Neural crest cell (in vitro differentiated cells): Measurements from ENCODE around the gene CDC45. TPM values are rescaled to one million over a fixed set of nuclear protein-coding genes. Genes with fewer than 3 reads are reported as not detected.

Source experiments
- DNase-seq: peaks from one replicate; pipeline ENCODE4 v3.0.0; 2021; ENCODE audit warnings: low read depth, mixed read lengths, low spot score
- H3K27ac Mint-ChIP-seq: one replicate; pipeline ENCODE4 v1.8.0; 2021; ENCODE audit warnings: mild to moderate bottlenecking, mixed read lengths; ENCODE audit not compliant: unreplicated experiment
- H3K27me3 Mint-ChIP-seq: 2 replicates; pipeline ENCODE4 v1.8.0; 2021; ENCODE audit warnings: low read depth, mild to moderate bottlenecking, mixed read lengths
- H3K36me3 Mint-ChIP-seq: 2 replicates; pipeline ENCODE4 v1.8.0; 2021; ENCODE audit warnings: low read depth, mild to moderate bottlenecking, mixed read lengths
- H3K4me1 Mint-ChIP-seq: 2 replicates; pipeline ENCODE4 v1.8.0; 2021; ENCODE audit warnings: mixed read lengths
- H3K4me3 Mint-ChIP-seq: one replicate; pipeline ENCODE4 v1.8.0; 2021; ENCODE audit warnings: mild to moderate bottlenecking, mixed read lengths
- H3K9me3 Mint-ChIP-seq: 2 replicates; pipeline ENCODE4 v1.8.0; 2021; ENCODE audit warnings: mixed read lengths
- total RNA-seq: library from RNA; stranded (reverse); gene quantifications from 2 replicates; pipeline ENCODE4 v1.2.1, GENCODE V29; 2021
- TF ChIP-seq, protein P1 (sequence below): fragments of 200-600 bp; sonication (generic); conservative IDR thresholded peaks from 2 replicates; pipeline ENCODE4 v1.5.0; 2021; ENCODE audit warnings: antibody characterized with exemption, mild to moderate bottlenecking

Gene CDC45
- total RNA-seq, 1 donor from 2014 or later, result 49.8 TPM

DNA sequence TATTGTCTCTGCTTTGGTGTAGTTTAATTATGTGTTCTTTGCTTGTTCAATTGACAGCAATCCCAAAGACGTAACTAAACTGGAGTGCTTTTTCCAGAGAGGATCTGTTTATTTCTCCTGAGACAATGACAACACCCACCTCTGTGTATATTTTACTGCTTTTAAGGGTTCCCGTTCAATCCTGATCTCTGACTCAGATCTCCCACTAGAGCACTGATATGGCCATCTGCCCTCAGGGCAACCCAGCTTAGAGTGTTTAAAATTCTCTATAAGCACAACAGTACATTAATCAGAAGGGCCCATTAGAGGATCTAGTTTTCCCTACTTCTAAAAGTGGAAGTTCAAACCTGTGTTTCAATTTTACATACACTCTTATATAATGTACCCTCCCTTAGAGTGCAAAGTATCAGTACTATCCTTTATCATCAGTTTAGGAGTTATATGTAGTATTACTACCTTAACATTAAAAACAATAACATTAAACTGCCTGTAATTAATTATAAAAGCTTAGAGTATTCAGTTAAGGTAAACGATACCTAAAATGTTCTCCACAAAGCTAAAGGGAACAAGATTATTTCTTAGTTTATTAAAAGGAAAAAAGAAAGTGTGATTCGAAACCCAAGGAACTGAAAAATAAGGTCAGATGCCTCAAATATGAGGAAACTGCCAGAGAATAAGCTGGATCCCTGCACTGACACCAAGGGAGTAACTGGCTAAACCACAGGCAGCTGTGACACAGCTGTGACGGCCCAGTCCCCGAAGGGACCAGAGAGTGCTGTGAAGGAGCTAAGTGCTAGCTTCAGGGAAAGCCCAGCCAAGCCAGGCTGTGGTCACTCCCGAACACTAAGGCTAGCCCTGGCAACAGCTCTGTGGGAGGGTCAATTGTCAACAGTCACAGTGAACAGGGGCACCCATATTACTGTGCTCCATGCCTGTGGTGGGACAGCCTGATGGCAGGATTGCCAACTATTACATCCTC lies 15.9 kb upstream of the CDC45 start:
- no peak for DNase-seq
- no peaks in the 10 kb centered on the region for H3K4me1 Mint-ChIP-seq
- H3K27ac Mint-ChIP-seq, result no peak overlapping the region
- TF ChIP-seq, protein P1, sequence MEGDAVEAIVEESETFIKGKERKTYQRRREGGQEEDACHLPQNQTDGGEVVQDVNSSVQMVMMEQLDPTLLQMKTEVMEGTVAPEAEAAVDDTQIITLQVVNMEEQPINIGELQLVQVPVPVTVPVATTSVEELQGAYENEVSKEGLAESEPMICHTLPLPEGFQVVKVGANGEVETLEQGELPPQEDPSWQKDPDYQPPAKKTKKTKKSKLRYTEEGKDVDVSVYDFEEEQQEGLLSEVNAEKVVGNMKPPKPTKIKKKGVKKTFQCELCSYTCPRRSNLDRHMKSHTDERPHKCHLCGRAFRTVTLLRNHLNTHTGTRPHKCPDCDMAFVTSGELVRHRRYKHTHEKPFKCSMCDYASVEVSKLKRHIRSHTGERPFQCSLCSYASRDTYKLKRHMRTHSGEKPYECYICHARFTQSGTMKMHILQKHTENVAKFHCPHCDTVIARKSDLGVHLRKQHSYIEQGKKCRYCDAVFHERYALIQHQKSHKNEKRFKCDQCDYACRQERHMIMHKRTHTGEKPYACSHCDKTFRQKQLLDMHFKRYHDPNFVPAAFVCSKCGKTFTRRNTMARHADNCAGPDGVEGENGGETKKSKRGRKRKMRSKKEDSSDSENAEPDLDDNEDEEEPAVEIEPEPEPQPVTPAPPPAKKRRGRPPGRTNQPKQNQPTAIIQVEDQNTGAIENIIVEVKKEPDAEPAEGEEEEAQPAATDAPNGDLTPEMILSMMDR, result no peak
- H3K36me3 Mint-ChIP-seq, result peaks cover 6% of the 10 kb centered on the region
- no peaks in the 10 kb centered on the region for H3K27me3 Mint-ChIP-seq
- no peak overlapping the region for H3K4me3 Mint-ChIP-seq
- no peaks in the 10 kb centered on the region for H3K9me3 Mint-ChIP-seq

DNA sequence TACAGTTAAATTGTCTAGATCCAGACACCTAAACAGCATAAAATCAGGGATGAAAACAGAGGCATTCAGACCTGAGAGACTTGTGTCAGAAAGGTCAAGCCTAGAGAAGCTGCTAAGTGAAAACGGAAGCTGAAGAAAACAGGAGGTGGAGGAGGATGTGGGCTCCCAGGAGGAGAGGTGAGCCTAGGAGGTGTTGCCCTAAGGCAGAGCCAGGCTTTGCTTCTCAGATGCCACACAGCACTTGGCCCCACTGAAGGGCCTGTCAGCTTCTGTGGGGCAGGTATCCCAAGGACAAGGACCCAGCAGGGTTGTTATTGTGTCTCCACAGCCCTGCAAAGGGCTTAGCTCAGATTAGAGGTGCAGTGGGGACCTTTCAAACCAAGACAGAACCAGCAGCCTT lies 15.2 kb upstream of the CDC45 start:
- Mint-ChIP-seq H3K4me1 (no peaks in the 10 kb centered on the region), H3K27me3 (no peaks in the 10 kb centered on the region), H3K4me3 (no peak overlapping the region), H3K27ac (no peak overlapping the region), H3K9me3 (no peaks in the 10 kb centered on the region), H3K36me3 (peaks cover 6% of the 10 kb centered on the region)
- DNase-seq, result no peak
- TF ChIP-seq, protein P1, result no peak

- no peak overlapping the region for H3K4me3 Mint-ChIP-seq
- no peaks in the 10 kb centered on the region for H3K4me1 Mint-ChIP-seq
- no peaks in the 10 kb centered on the region for H3K27me3 Mint-ChIP-seq
- H3K27ac Mint-ChIP-seq, result no peak overlapping the region
- TF ChIP-seq, protein P1, result no peak
- no peak for DNase-seq
- H3K36me3 Mint-ChIP-seq, result peaks cover 7% of the 10 kb centered on the region
- no peaks in the 10 kb centered on the region for H3K9me3 Mint-ChIP-seq
Observed at GRCh38 chr22:19464975-19465374, 14.7 kb upstream of the CDC45 start.

- H3K4me1 Mint-ChIP-seq, result no peaks in the 10 kb centered on the region
- H3K4me3 Mint-ChIP-seq, result no peak overlapping the region
- H3K9me3 Mint-ChIP-seq, result no peaks in the 10 kb centered on the region
- no peak overlapping the region for H3K27ac Mint-ChIP-seq
- TF ChIP-seq, protein P1, result no peak
- DNase-seq, result no peak
- peaks cover 5% of the 10 kb centered on the region for H3K36me3 Mint-ChIP-seq
- no peaks in the 10 kb centered on the region for H3K27me3 Mint-ChIP-seq
Observed at GRCh38 chr22:19466126-19466716, 13.5 kb upstream of the CDC45 start.

DNA sequence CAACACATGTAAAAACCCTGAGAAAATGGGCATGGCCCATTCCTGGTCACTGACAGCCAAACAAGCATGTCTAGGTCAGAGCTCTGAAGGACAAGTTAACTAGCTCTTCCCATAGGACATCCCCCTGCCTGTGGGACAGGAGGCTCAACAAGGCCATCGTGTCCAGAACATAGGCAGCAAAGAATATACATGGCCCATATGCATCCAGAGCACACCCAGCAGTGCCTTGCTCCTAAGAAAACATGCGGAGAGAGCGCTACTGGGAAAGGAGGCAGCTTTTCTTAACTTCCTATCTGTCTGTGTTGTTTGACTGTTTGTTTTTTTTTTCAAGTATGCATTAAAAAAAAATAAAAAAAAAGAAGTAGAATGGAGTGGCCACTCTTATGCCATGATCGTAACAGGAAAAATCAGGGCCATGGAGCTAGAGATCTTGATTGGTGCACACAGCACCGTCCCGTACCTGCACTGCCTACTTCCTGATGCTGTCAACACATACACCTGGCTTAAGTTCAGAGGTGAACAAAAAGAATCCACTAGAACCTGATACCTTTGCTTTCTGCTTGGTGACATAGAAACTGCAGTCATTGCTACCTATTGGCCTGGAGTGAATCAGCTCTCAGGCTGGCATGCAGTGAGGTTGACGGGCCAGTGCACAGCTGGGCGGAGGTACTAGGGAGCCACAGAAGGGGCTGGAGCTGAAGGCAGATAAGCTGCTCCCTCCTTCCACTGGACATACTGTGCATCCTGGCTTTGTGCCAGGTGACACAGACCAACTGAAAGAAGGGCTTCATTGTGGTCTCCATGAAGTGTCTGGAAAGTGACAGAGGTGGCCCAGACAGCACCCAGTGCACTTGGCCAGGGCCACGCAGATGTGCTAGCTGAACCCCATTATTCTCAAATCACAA lies 12.6 kb upstream of the CDC45 start:
- no peaks in the 10 kb centered on the region for H3K27me3 Mint-ChIP-seq
- TF ChIP-seq, protein P1, result no peak
- H3K9me3 Mint-ChIP-seq, result no peaks in the 10 kb centered on the region
- no peak overlapping the region for H3K27ac Mint-ChIP-seq
- DNase-seq, result no peak
- H3K36me3 Mint-ChIP-seq, result peaks cover 5% of the 10 kb centered on the region
- H3K4me3 Mint-ChIP-seq, result no peak overlapping the region
- no peaks in the 10 kb centered on the region for H3K4me1 Mint-ChIP-seq
